A673 (cell line): ENCODE measurements around the gene SLC43A3.
A peak's percentile ranks its signal among the peaks of the same experiment; 100 is the strongest.

Source experiments
- CTCF ChIP-seq: fragments of 300-800, 200-600 bp; sonication (generic); conservative IDR thresholded peaks from 2 replicates; pipeline ENCODE4 v1.5.1; 2017; ENCODE audit warnings: low read depth, mild to moderate bottlenecking, antibody characterized with exemption, low read length, moderate library complexity, mixed read lengths
- EZH2 ChIP-seq: fragments of 200-600 bp; sonication (generic); IDR thresholded peaks from 2 replicates; pipeline ENCODE4 v1.6.1; 2017; ENCODE audit warnings: borderline replicate concordance, low read depth, mild to moderate bottlenecking, mixed read lengths, antibody characterized with exemption, low read length; ENCODE audit not compliant: poor library complexity, severe bottlenecking

GRCh38 chr11:57460022-57460757 lies 33.3 kb upstream of the SLC43A3 start, which contains the start of gene RTN4RL2:
- TF ChIP-seq EZH2 (no peak), CTCF (peak; percentile 43)
